ENCODE results near the gene BOD1L1. TPM values are rescaled to one million over a fixed set of nuclear protein-coding genes. Genes with fewer than 3 reads are reported as not detected.

The BOD1L1 gene
- polyA plus RNA-seq, 1 donor from 2014 or later = 43.3 TPM

DNA sequence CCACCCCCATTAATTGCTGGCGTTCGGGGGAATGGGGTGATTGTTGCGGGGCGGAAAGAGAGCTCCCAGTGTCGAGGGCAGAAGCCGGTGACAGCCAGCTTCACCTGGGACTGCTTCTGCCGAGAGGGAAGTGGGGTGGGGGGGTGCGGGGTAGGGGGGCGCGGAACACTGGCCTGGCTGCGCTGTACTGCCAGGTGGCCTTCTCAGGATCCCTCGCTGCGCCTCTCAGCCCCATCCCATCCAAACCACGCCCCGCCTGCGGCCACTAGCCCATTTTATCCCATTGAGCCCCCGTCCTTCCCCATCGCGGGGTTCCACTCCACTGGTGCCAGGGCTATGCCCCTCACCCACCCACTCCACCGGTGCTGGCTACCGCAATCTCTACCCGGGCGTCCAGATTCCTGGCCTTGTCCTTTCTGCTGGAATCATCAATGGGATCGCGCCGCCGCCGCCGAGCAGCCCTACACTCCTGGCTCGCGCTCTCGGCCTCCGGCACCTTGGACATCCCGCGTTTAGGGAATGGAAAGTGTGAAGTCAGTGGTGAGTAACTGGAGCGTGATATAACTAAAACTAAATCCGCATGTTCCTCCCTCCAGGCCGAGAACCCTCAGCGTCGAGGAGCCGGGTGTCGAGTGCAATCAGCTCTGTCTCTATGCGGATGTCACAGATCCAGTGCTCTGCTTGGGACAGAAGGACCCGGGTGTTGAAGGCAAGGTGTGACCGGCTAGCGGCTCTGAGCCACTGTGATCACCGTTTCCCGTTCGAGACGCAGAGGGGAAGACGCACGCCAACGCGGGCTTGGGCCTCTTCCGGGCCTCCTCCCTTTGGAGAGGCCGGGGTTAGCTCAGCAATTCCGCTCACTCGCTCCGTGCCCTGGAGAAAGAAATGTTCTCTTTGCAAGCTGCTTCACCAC lies 103.7 kb downstream of the BOD1L1 start:
- no peaks in the 10 kb centered on the region for H3K79me2 ChIP-seq (replicated peaks; ENCODE audit: insufficient read depth, low read length)
- H4K20me1 ChIP-seq (ENCODE audit: insufficient read depth) = no peaks in the 10 kb centered on the region
- TF ChIP-seq SMC3 (conservative IDR thresholded peaks at IDR 0.05; ENCODE audit: poor library complexity) = no peak
- no peak for TF ChIP-seq TAF1 (IDR thresholded peaks at IDR 0.05; ENCODE audit: low read depth)
- no peak for TF ChIP-seq EP300 (conservative IDR thresholded peaks at IDR 0.05; ENCODE audit: poor library complexity, severe bottlenecking)
- no peak for TF ChIP-seq RAD21 (conservative IDR thresholded peaks at IDR 0.05)
- no peak for TF ChIP-seq POLR2AphosphoS5 (IDR thresholded peaks at IDR 0.05)
- TF ChIP-seq CTCF (IDR thresholded peaks at IDR 0.05; ENCODE audit: poor library complexity, severe bottlenecking) = no peak
- TF ChIP-seq REST (IDR thresholded peaks at IDR 0.05; ENCODE audit: borderline replicate concordance) = no peak
- no peak for TF ChIP-seq EZH2 (IDR thresholded peaks at IDR 0.05; ENCODE audit: borderline replicate concordance, insufficient read depth, low read length, poor library complexity, severe bottlenecking)
- TF ChIP-seq MXI1 (conservative IDR thresholded peaks at IDR 0.05; ENCODE audit: poor library complexity, severe bottlenecking) = no peak
- H3K36me3 ChIP-seq (ENCODE audit: insufficient read depth, low read length) = no peaks in the 10 kb centered on the region
- H3K27me3 ChIP-seq (ENCODE audit: insufficient read depth, low read depth, low read length) = peaks cover 99% of the 10 kb centered on the region
- H3K9ac ChIP-seq (ENCODE audit: low read length) = no peak overlapping the region
- no peak overlapping the region for H3K27ac ChIP-seq (ENCODE audit: low read length)
- H3K4me3 ChIP-seq (ENCODE audit: low read length) = no peak overlapping the region
- H3F3A ChIP-seq (ENCODE audit: insufficient read depth, low read length, poor library complexity, severe bottlenecking) = no peaks in the 10 kb centered on the region
- H2AFZ ChIP-seq (ENCODE audit: low read depth, low read length) = no peak overlapping the region
- no peak overlapping the region for H3K4me2 ChIP-seq (ENCODE audit: low read length)
- H3K9me2 ChIP-seq (ENCODE audit: insufficient read depth, low read length) = no peaks in the 10 kb centered on the region
- peaks cover 17% of the 10 kb centered on the region for H3K9me3 ChIP-seq (ENCODE audit: low read length)

DNA sequence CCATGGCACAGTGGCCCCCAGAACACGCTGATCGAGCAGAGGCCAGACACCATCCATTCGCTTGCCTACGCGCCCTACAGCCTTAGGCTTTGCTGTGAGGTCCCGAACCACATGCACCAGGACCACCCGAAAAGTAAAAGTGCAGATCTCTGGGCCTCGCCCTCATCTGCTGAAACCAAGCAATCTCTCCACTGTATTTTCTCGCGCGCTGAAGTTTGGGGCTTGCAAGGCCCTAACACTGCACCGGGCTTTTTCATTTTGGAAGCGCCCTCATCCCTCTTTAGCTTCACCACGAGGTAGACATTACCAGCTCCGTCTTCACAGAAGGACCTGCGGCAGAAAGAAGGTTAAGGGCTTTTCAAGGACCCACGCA lies 104.4 kb downstream of the BOD1L1 start:
- H2AFZ ChIP-seq (ENCODE audit: low read depth, low read length) = no peak overlapping the region
- peak overlapping the region; percentile 32 for H3K4me3 ChIP-seq (ENCODE audit: low read length)
- no peak overlapping the region for H3K4me2 ChIP-seq (ENCODE audit: low read length)

More for the DNA sequence above, 104.4 kb downstream of the BOD1L1 start:
- TF ChIP-seq EZH2 (IDR thresholded peaks at IDR 0.05; ENCODE audit: borderline replicate concordance, insufficient read depth, low read length, poor library complexity, severe bottlenecking) (no peak), TAF1 (IDR thresholded peaks at IDR 0.05; ENCODE audit: low read depth) (no peak), SMC3 (conservative IDR thresholded peaks at IDR 0.05; ENCODE audit: poor library complexity) (no peak), MXI1 (conservative IDR thresholded peaks at IDR 0.05; ENCODE audit: poor library complexity, severe bottlenecking) (no peak), REST (IDR thresholded peaks at IDR 0.05; ENCODE audit: borderline replicate concordance) (no peak), EP300 (conservative IDR thresholded peaks at IDR 0.05; ENCODE audit: poor library complexity, severe bottlenecking) (no peak), RAD21 (conservative IDR thresholded peaks at IDR 0.05) (no peak), POLR2AphosphoS5 (IDR thresholded peaks at IDR 0.05) (no peak), CTCF (IDR thresholded peaks at IDR 0.05; ENCODE audit: poor library complexity, severe bottlenecking) (no peak)
- Histone ChIP-seq H3K27ac (ENCODE audit: low read length) (no peak overlapping the region), H3K9me3 (ENCODE audit: low read length) (peaks cover 17% of the 10 kb centered on the region), H3K79me2 (replicated peaks; ENCODE audit: insufficient read depth, low read length) (no peaks in the 10 kb centered on the region), H4K20me1 (ENCODE audit: insufficient read depth) (no peaks in the 10 kb centered on the region), H3K27me3 (ENCODE audit: insufficient read depth, low read depth, low read length) (peaks cover 91% of the 10 kb centered on the region), H3K36me3 (ENCODE audit: insufficient read depth, low read length) (no peaks in the 10 kb centered on the region), H3F3A (ENCODE audit: insufficient read depth, low read length, poor library complexity, severe bottlenecking) (peaks cover 5% of the 10 kb centered on the region), H3K9me2 (ENCODE audit: insufficient read depth, low read length) (no peaks in the 10 kb centered on the region), H3K9ac (ENCODE audit: low read length) (no peak overlapping the region)

Measured in neural cell (in vitro differentiated cells).